Fibroblast of lung (primary cell): ENCODE data around the gene NDUFAF7. TPM values are rescaled to one million over a fixed set of nuclear protein-coding genes. Genes with fewer than 3 reads are reported as not detected.
"Not testable (repeated sequence)": the region's sequence is repeated elsewhere in the genome, so short reads cannot be mapped to it uniquely, and the experiment has no call there.

Experiments
- DNase-seq, 2 donors: peaks; one replicate each; pipeline versions ENCODE4 v3.0.0 to v3.0.0-alpha.2; 2010; ENCODE audit warnings: low read depth in 2 of 2
- H2AFZ ChIP-seq: 2 replicates; pipeline ENCODE4 v1.5.1; 2012; ENCODE audit warnings: low read length, control low read depth, inconsistent platforms
- H3K27ac ChIP-seq: 2 replicates; pipeline ENCODE4 v1.5.1; 2011; ENCODE audit warnings: low read length, control low read depth; ENCODE audit not compliant: insufficient read depth
- H3K27me3 ChIP-seq: 2 replicates; pipeline ENCODE4 v1.5.1; 2011; ENCODE audit warnings: mild to moderate bottlenecking, low read length; ENCODE audit not compliant: control insufficient read depth, insufficient read depth
- H3K36me3 ChIP-seq: 2 replicates; pipeline ENCODE4 v1.5.1; 2011; ENCODE audit warnings: low read length; ENCODE audit not compliant: control insufficient read depth, insufficient read depth
- H3K4me1 ChIP-seq: 2 replicates; pipeline ENCODE4 v1.5.1; 2011; ENCODE audit warnings: low read length; ENCODE audit not compliant: control insufficient read depth, insufficient read depth; ENCODE audit errors: extremely low read depth
- H3K4me2 ChIP-seq: 2 replicates; pipeline ENCODE4 v1.5.1; 2011; ENCODE audit warnings: low read length, control low read depth; ENCODE audit not compliant: insufficient read depth; ENCODE audit errors: extremely low read depth
- H3K4me3 ChIP-seq, 4 experiments: fragments of 200-600 bp in 1 of 4; sonication (generic) in 1 of 4; replicated peaks in 1 of 4; 2 replicates each; pipeline ENCODE4 v1.5.1; 2011 to 2016; ENCODE audit warnings: low read length in 4 of 4, low read depth in 3 of 4, mild to moderate bottlenecking in 3 of 4, control low read depth in 2 of 4, inconsistent platforms in 1 of 4, mixed read lengths in 1 of 4; ENCODE audit not compliant: insufficient read depth in 1 of 4; ENCODE audit errors: control extremely low read depth in 1 of 4
- H3K79me2 ChIP-seq: 2 replicates; pipeline ENCODE4 v1.5.1; 2012; ENCODE audit warnings: mild to moderate bottlenecking, low read length, inconsistent platforms; ENCODE audit not compliant: control insufficient read depth, insufficient read depth
- H3K9ac ChIP-seq: 2 replicates; pipeline ENCODE4 v1.5.1; 2011; ENCODE audit warnings: mild to moderate bottlenecking, low read length, control low read depth; ENCODE audit not compliant: insufficient read depth
- H3K9me3 ChIP-seq: 2 replicates; pipeline ENCODE4 v1.5.1; 2012; ENCODE audit warnings: low read depth, low read length; ENCODE audit not compliant: control insufficient read depth, insufficient read depth
- H4K20me1 ChIP-seq: 2 replicates; pipeline ENCODE4 v1.5.1; 2011; ENCODE audit warnings: low read length; ENCODE audit not compliant: control insufficient read depth, insufficient read depth; ENCODE audit errors: extremely low read depth
- CTCF ChIP-seq, 2 donors: IDR thresholded peaks in 1 of 2; conservative IDR thresholded peaks in 1 of 2; 1 replicate in 1 of 2; 2 replicates in 1 of 2; pipeline ENCODE4 v1.5.1; 2011 to 2012; ENCODE audit warnings: low read length in 2 of 2, control low read depth in 1 of 2, inconsistent platforms in 1 of 2, low read depth in 1 of 2, mild to moderate bottlenecking in 1 of 2
- EZH2 ChIP-seq: IDR thresholded peaks from 2 replicates; pipeline ENCODE4 v1.5.1; 2012; ENCODE audit warnings: low read length, control low read depth, mild to moderate bottlenecking; ENCODE audit errors: missing control alignments
- polyA plus RNA-seq, 2 donors: library from polyadenylated mRNA; depleted of rRNA in 1 of 2; stranded (reverse) in 1 of 2; unstranded in 1 of 2; fragments of >200 nt; gene quantifications; 2 replicates each; pipeline ENCODE4 v1.2.1, GENCODE V29; 2011 to 2012; ENCODE audit warnings: missing spikeins in 1 of 2
- total RNA-seq: library from RNA; depleted of rRNA; stranded (reverse); fragments of >200 nt; gene quantifications from 2 replicates; pipeline ENCODE4 v1.2.1, GENCODE V29; 2014

The NDUFAF7 gene
- total and polyA plus RNA-seq, 2 donors (not counting 1 experiment from before 2014, with no cell fraction given) = 16.8 to 18.7 TPM

GRCh38 chr2:37223131-37223530 is 8.3 kb upstream of the NDUFAF7 start:
- TF ChIP-seq EZH2 (no peak), CTCF (conservative IDR thresholded peaks at IDR 0.05 in 1 of 2, IDR thresholded peaks at IDR 0.05 in 1 of 2; ENCODE audit: low read depth in 1 of 2, low read length in 2 of 2) (no peak)
- DNase-seq = no peak
- Histone ChIP-seq H3K79me2 (peaks cover 18% of the 10 kb centered on the region), H3K4me3 (no peak overlapping the region), H3K36me3 (peaks cover 6% of the 10 kb centered on the region), H3K9me3 (no peaks in the 10 kb centered on the region), H3K27me3 (no peaks in the 10 kb centered on the region), H3K4me1 (no peaks in the 10 kb centered on the region), H4K20me1 (no peaks in the 10 kb centered on the region), H2AFZ (no peak overlapping the region), H3K4me2 (no peak overlapping the region), H3K27ac (no peak overlapping the region), H3K9ac (no peak overlapping the region)

GRCh38 chr2:37224063-37224462 is 7.4 kb upstream of the NDUFAF7 start:
- no peak for DNase-seq
- no peaks in the 10 kb centered on the region for H3K4me1 ChIP-seq
- H3K36me3 ChIP-seq = peaks cover 12% of the 10 kb centered on the region
- H3K4me2 ChIP-seq = no peak overlapping the region
- H2AFZ ChIP-seq = no peak overlapping the region
- no peak overlapping the region for H3K9ac ChIP-seq
- TF ChIP-seq CTCF (conservative IDR thresholded peaks at IDR 0.05 in 1 of 2, IDR thresholded peaks at IDR 0.05 in 1 of 2; ENCODE audit: low read depth in 1 of 2, low read length in 2 of 2) (no peak), EZH2 (no peak)
- H3K4me3 ChIP-seq = no peak overlapping the region
- H4K20me1 ChIP-seq = no peaks in the 10 kb centered on the region
- peaks cover 27% of the 10 kb centered on the region for H3K79me2 ChIP-seq
- no peak overlapping the region for H3K27ac ChIP-seq
- H3K27me3 ChIP-seq = no peaks in the 10 kb centered on the region
- no peaks in the 10 kb centered on the region for H3K9me3 ChIP-seq

- H2AFZ ChIP-seq, H3K9me3 ChIP-seq, H3K4me1 ChIP-seq, H3K27ac ChIP-seq, H4K20me1 ChIP-seq, H3K4me2 ChIP-seq, H3K4me3 ChIP-seq, H3K9ac ChIP-seq, DNase-seq, H3K27me3 ChIP-seq: not testable (repeated sequence)
- Histone ChIP-seq H3K36me3 (peaks cover 12% of the 10 kb centered on the region), H3K79me2 (peaks cover 38% of the 10 kb centered on the region)
Measured at GRCh38 chr2:37225129-37225528, 6.3 kb upstream of the NDUFAF7 start.
